K562 treated with DMSO at 1 percent for 24 hours (cell line): ENCODE data around the gene CHCHD3. TPM values are rescaled to one million over a fixed set of nuclear protein-coding genes. Genes with fewer than 3 reads are reported as not detected.

Source experiments
- total RNA-seq: library from RNA; unstranded; fragments of 300-600 nt; gene quantifications from 2 replicates; pipeline ENCODE4 v1.2.3, GENCODE V29; 2022; ENCODE audit warnings: low read depth; ENCODE audit not compliant: insufficient read depth

The CHCHD3 gene
- 95.9 and 97.5 TPM in 2 replicates for total RNA-seq

GRCh38 chr7:133081599-133082389 lies at the start of gene CHCHD3:
Gene CHCHD3 (minus strand): TSS chr7:133082090. CDS start chr7:133081937, 153 bp downstream.

Other genes starting within 250 kb of the CHCHD3 start
- 34.3 and 35.3 TPM in 2 replicates for gene EXOC4, start 171.0 kb upstream of the CHCHD3 start, total RNA-seq